ENCODE data around the gene CCDC63.

The CCDC63 gene

DNA sequence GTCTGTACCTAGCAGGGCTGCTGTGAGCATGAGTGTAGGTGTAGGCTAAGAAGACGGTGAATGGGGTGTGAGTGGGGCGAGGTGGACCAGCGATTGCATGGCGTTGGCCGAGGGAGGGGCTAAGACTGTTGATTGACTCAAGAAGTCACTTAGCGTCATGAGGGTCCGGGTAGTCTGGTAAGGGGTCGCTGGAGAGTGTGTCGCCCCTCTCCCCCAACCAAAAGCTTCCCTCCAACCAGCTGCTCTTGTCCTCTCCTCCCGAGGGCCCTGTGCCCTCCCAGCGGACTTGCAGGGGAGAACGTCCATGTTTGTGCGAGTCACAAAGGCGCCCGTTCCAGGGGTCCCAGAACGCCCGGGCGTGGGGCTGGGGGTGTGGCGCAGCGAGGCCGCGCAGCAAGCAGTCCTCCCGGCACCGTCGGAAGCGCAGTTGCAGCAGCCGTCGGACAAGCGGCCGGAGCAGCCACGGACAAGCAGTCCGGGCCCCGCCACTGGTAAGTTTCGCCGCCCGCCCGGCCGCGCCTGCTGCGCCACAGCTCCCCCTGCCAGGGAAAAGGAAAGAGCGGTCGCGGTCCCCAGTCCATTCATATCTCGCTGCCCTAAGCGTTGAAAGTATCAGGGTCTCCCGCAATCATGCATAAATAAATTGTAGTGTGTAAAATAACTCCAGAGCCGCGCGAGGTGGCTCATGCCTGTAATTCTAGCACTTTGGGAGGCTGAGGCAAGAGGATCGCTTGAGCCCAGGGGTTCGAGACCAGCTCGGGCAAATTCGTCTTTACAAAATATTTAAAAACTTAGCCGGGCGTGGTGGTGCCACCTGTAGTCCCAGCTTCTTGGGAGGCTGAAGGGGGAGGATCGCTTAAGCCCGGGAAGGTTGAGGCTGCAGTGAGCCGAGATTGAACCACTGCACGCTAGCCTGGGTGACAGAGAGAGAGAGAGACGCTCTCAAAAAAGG lies at the start of gene CCDC63:
Gene CCDC63 (plus strand): TSS at position 373 of the 952 bp plus-strand sequence. CDS start 5,968 bp downstream, outside the sequence.
- H3K27ac Mint-ChIP-seq = no peak within 1 kb of the TSS
- peaks cover 4% of the 10 kb centered on the region for H3K4me1 Mint-ChIP-seq
- H3K9me3 Mint-ChIP-seq = no peaks in the 10 kb centered on the region
- H3K36me3 Mint-ChIP-seq = no peaks in the 10 kb centered on the region
- H3K4me3 Mint-ChIP-seq = peak within 1 kb of the TSS; percentile 69
- peaks cover 17% of the 10 kb centered on the region for H3K27me3 Mint-ChIP-seq

- peaks cover 16% of the 10 kb centered on the region for H3K4me1 Mint-ChIP-seq
- H3K27me3 Mint-ChIP-seq = no peaks in the 10 kb centered on the region
- H3K27ac Mint-ChIP-seq = no peak overlapping the region
These were observed 48.3 kb upstream of the CCDC63 start for GRCh38 chr12:110798461-110798860.

GRCh38 chr12:110802489-110802888 lies 44.3 kb upstream of the CCDC63 start:
- Mint-ChIP-seq H3K9me3 (peaks cover 7% of the 10 kb centered on the region), H3K27ac (no peak overlapping the region), H3K27me3 (no peaks in the 10 kb centered on the region), H3K4me3 (no peak overlapping the region), H3K36me3 (peaks cover 2% of the 10 kb centered on the region), H3K4me1 (peaks cover 18% of the 10 kb centered on the region)

More at GRCh38 chr12:110798461-110798860, 48.3 kb upstream of the CCDC63 start:
- Mint-ChIP-seq H3K9me3 (peaks cover 7% of the 10 kb centered on the region), H3K36me3 (peaks cover 2% of the 10 kb centered on the region), H3K4me3 (no peak overlapping the region)

- Mint-ChIP-seq H3K27ac (peak overlapping the region; percentile 23), H3K4me1 (peaks cover 15% of the 10 kb centered on the region), H3K36me3 (peaks cover 2% of the 10 kb centered on the region), H3K9me3 (peaks cover 7% of the 10 kb centered on the region), H3K27me3 (no peaks in the 10 kb centered on the region), H3K4me3 (no peak overlapping the region)
These were observed 42.4 kb upstream of the CCDC63 start for GRCh38 chr12:110804406-110804805.

GRCh38 chr12:110807640-110808039 lies 39.1 kb upstream of the CCDC63 start:
- no peaks in the 10 kb centered on the region for H3K9me3 Mint-ChIP-seq
- no peaks in the 10 kb centered on the region for H3K36me3 Mint-ChIP-seq
- H3K4me1 Mint-ChIP-seq = peaks cover 17% of the 10 kb centered on the region
- H3K27me3 Mint-ChIP-seq = no peaks in the 10 kb centered on the region
- H3K27ac Mint-ChIP-seq = no peak overlapping the region
- H3K4me3 Mint-ChIP-seq = no peak overlapping the region

- peaks cover 7% of the 10 kb centered on the region for H3K4me1 Mint-ChIP-seq
- H3K27me3 Mint-ChIP-seq = peaks cover 2% of the 10 kb centered on the region
- H3K4me3 Mint-ChIP-seq = no peak overlapping the region
- H3K36me3 Mint-ChIP-seq = no peaks in the 10 kb centered on the region
- no peak overlapping the region for H3K27ac Mint-ChIP-seq
- H3K9me3 Mint-ChIP-seq = no peaks in the 10 kb centered on the region
These were observed 37.6 kb upstream of the CCDC63 start for GRCh38 chr12:110809149-110809548.

DNA sequence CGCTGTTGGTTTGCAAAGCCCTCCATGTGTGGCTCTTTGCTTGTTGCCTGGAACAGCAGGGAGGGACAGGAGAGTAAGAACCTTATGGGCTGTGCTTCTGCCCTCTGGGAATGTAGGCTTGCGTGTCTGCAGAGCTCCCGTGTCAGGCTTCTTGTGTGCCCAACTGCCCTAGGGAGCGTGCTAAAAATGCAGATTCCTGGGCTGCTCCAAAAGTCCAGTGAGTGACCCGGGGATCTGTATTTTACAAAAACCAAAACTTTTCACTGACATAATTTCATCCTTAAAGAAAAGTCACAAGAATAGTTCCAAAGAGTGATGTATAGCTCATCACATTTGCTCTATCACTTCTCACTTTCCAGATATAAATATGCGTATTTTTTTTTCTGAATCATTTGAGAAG lies 34.8 kb upstream of the CCDC63 start:
- Mint-ChIP-seq H3K36me3 (no peaks in the 10 kb centered on the region), H3K4me3 (no peak overlapping the region), H3K27me3 (peaks cover 2% of the 10 kb centered on the region), H3K27ac (no peak overlapping the region), H3K9me3 (no peaks in the 10 kb centered on the region), H3K4me1 (peaks cover 7% of the 10 kb centered on the region)

GRCh38 chr12:110813285-110813684 lies 33.5 kb upstream of the CCDC63 start:
- no peak overlapping the region for H3K4me3 Mint-ChIP-seq
- H3K9me3 Mint-ChIP-seq = no peaks in the 10 kb centered on the region
- H3K36me3 Mint-ChIP-seq = no peaks in the 10 kb centered on the region
- peaks cover 7% of the 10 kb centered on the region for H3K4me1 Mint-ChIP-seq
- peaks cover 2% of the 10 kb centered on the region for H3K27me3 Mint-ChIP-seq
- no peak overlapping the region for H3K27ac Mint-ChIP-seq

DNA sequence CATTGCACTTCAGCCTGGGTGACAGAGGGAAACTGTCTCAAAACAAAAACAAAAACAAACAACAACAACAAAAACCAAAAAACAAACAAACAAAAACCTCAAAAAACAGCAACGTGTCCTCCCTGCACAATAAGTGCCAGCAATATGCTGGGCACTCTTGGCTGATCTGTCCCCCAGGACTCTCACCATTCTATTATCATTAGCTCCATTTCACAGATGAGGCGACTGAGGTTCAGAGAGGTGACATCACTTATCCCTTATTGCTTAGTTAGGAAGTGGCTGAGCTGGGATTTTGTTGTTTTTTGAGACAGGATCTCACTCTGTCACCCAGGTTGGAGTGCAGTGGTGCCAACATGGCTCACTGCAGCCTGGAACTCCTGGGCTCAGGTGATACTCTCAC lies 33.0 kb upstream of the CCDC63 start:
- H3K4me1 Mint-ChIP-seq = peaks cover 7% of the 10 kb centered on the region
- no peak overlapping the region for H3K27ac Mint-ChIP-seq
- peaks cover 2% of the 10 kb centered on the region for H3K27me3 Mint-ChIP-seq
- H3K9me3 Mint-ChIP-seq = no peaks in the 10 kb centered on the region
- H3K4me3 Mint-ChIP-seq = no peak overlapping the region
- H3K36me3 Mint-ChIP-seq = no peaks in the 10 kb centered on the region

DNA sequence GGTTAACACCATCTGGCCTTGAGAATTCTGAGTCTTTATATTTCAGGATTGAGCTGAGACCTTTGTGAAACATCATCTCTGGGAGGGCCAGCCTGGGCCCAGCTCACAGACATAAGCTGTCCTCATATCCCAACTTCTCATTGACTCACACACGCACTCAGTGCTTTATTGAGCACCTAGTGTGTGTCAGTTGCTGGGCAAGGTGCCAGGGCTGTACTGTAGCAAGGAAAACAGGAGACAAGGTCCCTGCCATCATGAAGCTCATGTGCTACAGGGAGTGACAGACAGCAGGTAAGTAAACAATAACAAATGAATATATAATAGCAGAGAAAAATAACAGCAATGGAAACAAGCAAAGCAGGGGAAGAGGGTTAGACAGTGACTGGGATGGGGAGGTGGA lies 30.5 kb upstream of the CCDC63 start:
- H3K27ac Mint-ChIP-seq = no peak overlapping the region
- peaks cover 2% of the 10 kb centered on the region for H3K27me3 Mint-ChIP-seq
- no peak overlapping the region for H3K4me3 Mint-ChIP-seq
- no peaks in the 10 kb centered on the region for H3K9me3 Mint-ChIP-seq
- H3K36me3 Mint-ChIP-seq = no peaks in the 10 kb centered on the region
- peaks cover 6% of the 10 kb centered on the region for H3K4me1 Mint-ChIP-seq

GRCh38 chr12:110816779-110817178 lies 30.0 kb upstream of the CCDC63 start:
- Mint-ChIP-seq H3K4me3 (no peak overlapping the region), H3K27me3 (peaks cover 2% of the 10 kb centered on the region), H3K27ac (no peak overlapping the region), H3K36me3 (no peaks in the 10 kb centered on the region), H3K4me1 (peaks cover 1% of the 10 kb centered on the region), H3K9me3 (no peaks in the 10 kb centered on the region)

DNA sequence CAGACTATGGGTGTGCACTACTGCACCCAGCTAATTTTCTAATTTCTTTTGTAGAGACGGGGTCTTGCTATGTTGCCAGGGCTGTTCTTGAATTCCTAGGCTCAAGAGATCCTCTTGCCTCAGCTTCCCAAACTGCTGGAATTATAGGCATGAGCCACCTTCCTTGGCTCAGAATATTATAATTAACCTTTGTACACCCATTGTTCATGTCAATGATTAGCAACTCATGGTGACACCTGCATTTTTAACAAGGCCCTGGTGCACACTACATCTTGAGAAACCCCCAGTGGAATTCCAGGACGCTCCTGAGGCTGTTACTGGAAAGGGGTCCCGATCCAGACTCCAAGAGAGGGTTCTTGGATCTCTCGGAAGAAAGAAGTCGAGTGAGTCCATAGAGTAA lies 28.3 kb upstream of the CCDC63 start:
- Mint-ChIP-seq H3K27me3 (no peaks in the 10 kb centered on the region), H3K4me3 (no peak overlapping the region), H3K36me3 (no peaks in the 10 kb centered on the region), H3K27ac (peak overlapping the region; percentile 23), H3K4me1 (no peaks in the 10 kb centered on the region), H3K9me3 (no peaks in the 10 kb centered on the region)

GRCh38 chr12:110819150-110819549 lies 27.6 kb upstream of the CCDC63 start:
- Mint-ChIP-seq H3K4me3 (no peak overlapping the region), H3K27ac (no peak overlapping the region), H3K9me3 (no peaks in the 10 kb centered on the region), H3K36me3 (no peaks in the 10 kb centered on the region), H3K4me1 (no peaks in the 10 kb centered on the region), H3K27me3 (no peaks in the 10 kb centered on the region)

GRCh38 chr12:110819646-110820045 lies 27.1 kb upstream of the CCDC63 start:
- Mint-ChIP-seq H3K36me3 (no peaks in the 10 kb centered on the region), H3K9me3 (no peaks in the 10 kb centered on the region), H3K4me1 (no peaks in the 10 kb centered on the region), H3K27me3 (no peaks in the 10 kb centered on the region), H3K27ac (no peak overlapping the region), H3K4me3 (no peak overlapping the region)

GRCh38 chr12:110821917-110822316 lies 24.9 kb upstream of the CCDC63 start:
- Mint-ChIP-seq H3K9me3 (no peaks in the 10 kb centered on the region), H3K27me3 (no peaks in the 10 kb centered on the region), H3K36me3 (no peaks in the 10 kb centered on the region), H3K4me1 (peaks cover 5% of the 10 kb centered on the region), H3K27ac (no peak overlapping the region), H3K4me3 (no peak overlapping the region)

- Mint-ChIP-seq H3K4me3 (no peak overlapping the region), H3K36me3 (no peaks in the 10 kb centered on the region), H3K9me3 (no peaks in the 10 kb centered on the region), H3K4me1 (peaks cover 7% of the 10 kb centered on the region), H3K27ac (no peak overlapping the region), H3K27me3 (no peaks in the 10 kb centered on the region)
These were observed 23.9 kb upstream of the CCDC63 start for GRCh38 chr12:110822821-110823415.

Measured in activated naive CD4-positive, alpha-beta T cell treated with anti-CD3 and anti-CD28 coated beads, Interleukin-2, amount 50 U/mL, for 24 hours (primary cell).